HG03520 (cell line): ENCODE data around the gene MSRB1.
"Not testable (repeated sequence)": the region's sequence is repeated elsewhere in the genome, so short reads cannot be mapped to it uniquely, and the experiment has no call there.

Source experiments
- ATAC-seq: cut with Tn5 transposase; IDR thresholded peaks from one replicate; pipeline ENCODE4 v1.9.1; 2021; ENCODE audit warnings: mild to moderate bottlenecking, moderate library complexity; ENCODE audit not compliant: unreplicated experiment

Gene MSRB1

DNA sequence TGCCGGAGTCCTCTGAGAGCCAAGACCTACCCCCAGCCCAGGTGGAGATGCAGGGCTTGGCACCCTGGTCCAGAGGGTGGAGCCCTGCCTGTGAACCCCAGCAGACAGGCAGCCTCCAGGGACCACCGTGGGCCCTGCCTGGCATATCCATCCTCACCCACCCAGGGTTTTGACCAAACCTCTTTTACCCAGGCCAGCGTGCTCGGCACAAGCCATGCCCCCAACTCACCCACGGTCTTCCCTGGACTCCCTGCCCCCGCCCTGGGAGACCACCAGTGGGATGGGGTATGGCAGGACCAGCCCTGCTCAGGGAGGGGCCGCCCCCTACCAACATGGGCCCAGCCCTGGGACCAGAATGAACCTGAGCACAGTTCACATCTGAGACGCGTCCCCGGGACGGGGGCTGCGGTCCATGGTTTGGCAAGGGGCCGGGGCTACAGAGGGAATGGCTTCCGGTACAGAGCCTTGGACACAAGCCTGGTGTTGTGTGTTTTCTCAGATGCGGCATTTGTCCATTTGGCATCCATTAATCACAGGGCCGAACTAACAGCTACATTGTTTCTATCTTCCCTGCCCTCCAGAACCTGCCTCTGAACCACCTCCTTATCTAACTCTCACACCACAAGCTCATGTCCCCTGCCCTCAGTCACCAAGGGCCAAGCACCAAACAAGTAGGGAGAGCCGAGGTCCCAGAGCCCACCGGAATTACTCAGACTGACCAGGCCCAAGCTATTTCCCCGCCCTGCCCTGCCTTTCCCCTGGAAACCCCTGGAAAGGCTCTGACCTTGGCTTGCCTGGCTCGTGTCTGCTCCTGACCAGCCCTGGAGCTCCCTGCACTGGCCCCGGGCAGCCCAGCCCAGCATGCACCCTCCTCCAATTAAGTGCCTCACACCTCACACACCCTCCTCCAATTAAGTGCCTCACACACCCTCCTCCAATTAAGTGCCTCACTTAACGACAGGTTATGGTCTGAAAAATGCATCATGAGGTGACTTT, 38.9 kb downstream of the MSRB1 start:
- ATAC-seq: no peak

GRCh38 chr16:1903220-1903574, 39.8 kb downstream of the MSRB1 start:
- no peak for ATAC-seq

DNA sequence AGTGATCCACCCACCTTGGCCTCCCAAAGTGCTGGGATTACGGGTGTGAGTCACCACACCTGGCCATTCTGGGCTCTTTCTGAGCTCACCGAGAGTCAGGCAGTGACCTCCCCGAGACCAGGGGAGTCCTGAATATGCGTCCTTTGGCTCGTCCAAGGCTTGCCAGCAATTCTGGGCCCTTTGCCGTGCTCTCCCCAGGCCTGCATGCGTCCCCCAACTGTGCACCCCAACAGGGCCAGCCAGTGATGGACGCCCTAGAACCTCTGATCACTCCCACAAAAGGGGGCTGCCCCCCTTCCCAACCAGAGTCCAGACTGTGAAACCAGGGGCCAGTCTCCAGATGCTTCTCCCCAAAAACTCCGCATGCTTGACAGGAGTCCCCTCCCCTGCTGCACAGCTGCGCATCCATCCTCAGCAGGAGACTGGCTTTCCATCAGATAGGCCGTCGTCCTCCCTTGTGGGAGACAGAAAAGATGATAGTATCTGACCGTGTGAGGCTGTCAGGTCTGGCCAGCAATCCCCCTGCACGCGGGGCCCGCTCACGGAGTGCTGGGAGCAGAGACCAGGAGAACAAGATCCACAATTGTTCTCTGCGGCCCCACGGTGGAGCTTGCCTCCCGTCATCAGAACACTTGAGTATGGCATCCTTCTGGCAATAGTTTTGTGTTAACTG, 40.3 kb downstream of the MSRB1 start:
- ATAC-seq: no peak

GRCh38 chr16:1900452-1900774, 42.6 kb downstream of the MSRB1 start:
- ATAC-seq: no peak

DNA sequence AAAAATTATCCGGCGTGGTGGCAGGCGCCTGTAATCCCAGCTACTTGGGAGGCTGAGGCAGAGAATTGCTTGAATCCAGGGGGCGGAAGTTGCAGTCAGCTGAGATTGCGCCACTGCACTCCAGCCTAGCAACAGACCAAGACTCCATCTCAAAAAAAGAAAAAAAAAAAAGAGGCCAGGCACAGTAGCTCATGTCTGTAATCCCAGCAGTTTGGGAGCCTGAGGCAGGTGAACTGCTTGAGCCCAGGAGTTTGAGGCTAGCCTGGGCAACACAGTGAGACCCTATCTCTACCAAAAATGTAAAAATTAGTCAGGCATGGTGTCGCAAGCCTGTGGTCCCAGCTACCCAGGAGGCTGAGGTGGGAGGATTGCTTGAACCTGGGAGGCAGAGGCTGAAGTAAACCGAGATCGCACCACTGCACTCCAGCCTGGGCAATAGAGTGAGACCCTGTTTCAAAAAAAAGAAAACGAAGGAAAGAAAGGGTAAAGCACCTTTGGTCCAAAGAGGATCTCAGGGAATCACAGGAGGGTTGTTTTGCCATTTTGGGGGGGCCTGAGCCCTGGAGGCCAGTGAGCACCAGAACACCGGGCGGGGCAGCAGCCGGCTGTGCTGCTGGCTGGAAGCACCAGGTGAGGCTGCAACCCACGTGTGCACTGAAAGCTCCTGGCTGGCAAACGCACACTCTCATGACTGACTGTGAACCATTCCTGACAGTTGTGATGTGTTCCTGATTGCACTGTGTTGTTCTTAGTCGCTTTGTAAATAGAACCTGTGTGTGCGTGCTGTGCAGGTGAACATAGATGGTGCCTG, 43.2 kb downstream of the MSRB1 start:
- no peak for ATAC-seq

- ATAC-seq: not testable (repeated sequence)
Measured at GRCh38 chr16:1897692-1898091, 45.3 kb downstream of the MSRB1 start.

DNA sequence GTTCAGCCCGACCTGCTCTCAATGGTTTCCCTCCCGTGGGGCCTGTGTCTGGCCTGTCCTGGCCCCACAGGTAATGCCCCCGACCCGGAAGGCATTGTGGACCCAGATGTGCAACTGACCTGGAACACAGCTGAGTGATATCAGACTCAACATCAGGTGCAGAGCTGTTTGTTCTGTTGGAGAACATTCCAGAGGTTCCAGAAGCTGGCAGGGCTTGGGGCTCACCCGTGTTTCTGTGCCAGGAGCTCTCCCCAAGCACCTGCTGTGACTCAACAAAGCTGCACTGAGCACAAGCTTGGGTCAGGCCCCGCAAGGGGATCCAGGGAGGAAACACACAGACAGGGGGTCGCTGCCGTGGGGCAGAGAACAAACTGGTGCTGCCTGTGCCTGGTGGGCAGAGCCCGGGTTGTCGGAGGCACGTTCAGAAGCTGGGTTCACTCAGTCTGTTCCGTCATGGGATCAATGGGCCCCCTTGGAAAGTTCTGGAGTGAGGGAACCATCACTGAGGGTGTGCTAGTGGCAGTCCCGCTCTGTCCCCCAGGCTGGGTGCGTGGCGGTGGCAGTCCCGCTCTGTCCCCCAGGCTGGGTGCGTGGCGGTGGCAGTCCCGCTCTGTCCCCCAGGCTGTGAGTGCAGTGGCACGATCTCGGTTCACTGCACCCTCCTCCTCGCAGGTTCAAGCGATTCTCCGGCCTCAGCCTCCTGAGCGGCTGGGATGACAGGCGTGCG, 46.9 kb downstream of the MSRB1 start:
- ATAC-seq: no peak

GRCh38 chr16:1895068-1895467, 47.9 kb downstream of the MSRB1 start:
- ATAC-seq: no peak

DNA sequence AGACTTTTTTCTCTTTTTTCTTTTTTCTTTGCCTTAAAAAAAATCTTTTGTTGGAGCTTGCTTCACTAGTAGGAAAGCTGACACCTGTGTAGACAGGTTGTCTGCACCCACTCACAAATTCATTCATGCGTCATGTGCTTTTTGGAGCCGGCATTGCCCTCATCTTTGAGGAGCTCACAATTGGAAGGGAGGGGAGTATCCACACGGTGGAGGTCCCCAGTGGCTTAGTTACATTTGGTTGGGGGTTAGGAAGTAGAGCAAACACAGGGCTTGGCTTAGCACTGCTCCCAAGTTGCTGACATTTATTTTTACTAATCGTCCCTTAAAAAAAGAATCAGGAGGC, 52.3 kb downstream of the MSRB1 start:
- no peak for ATAC-seq

DNA sequence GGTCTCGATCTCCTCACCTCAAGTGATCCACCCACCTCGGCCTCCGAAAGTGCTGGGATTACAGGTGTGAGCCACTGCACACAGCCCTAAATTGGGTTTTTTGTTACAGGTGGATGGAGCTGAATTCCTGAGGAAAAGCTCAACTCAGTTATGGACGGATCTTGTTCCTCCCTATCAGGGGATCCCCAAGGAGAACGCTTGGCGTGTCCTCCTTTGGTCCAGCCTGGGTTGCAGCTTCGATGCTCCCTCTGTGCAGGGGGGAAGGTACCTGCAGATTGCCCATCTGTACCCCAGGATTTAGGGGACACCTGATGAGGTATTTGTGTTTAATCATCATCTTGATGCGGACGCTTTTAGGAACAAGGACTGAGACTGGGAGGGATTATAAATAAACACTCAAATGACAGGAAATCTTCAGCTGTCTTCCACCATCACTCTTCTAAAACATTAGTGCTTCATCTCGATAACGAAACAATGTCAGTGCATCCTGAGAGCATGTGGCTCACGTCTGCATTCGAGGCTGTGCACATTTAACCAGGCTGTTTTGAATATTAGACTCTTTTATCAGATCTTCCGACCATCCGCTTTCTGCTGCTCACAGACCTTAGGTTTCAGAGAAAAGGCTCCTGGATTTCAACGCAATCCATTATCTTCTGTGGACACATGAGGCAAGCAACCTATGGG, 52.8 kb downstream of the MSRB1 start:
- no peak for ATAC-seq
